Spleen (tissue), 7 donors: ENCODE results near the gene POU2F1.

ENCODE experiments used
- CTCF ChIP-seq, 11 experiments: fragments of 200-600 bp in 7 of 11; fragments of 450-650 bp in 4 of 11; sonication (generic) in 4 of 11; IDR thresholded peaks in 8 of 11; conservative IDR thresholded peaks in 3 of 11; 1 replicate in 7 of 11; 2 replicates in 4 of 11; pipeline versions ENCODE4 v1.4.0 to v1.8.0; 2016 to 2021; ENCODE audit warnings: antibody characterized with exemption in 11 of 11, inconsistent platforms in 4 of 11, mild to moderate bottlenecking in 1 of 11
- POLR2A ChIP-seq, 3 donors: fragments of 450-650 bp; IDR thresholded peaks; one replicate each; pipeline ENCODE4 v1.5.1; 2017; ENCODE audit warnings: antibody characterized with exemption in 3 of 3, mild to moderate bottlenecking in 1 of 3
- POLR2AphosphoS5 ChIP-seq, 3 donors: sonication (generic); formaldehyde crosslinking; IDR thresholded peaks; one replicate each; pipeline ENCODE4 v1.5.1; 2017; ENCODE audit warnings: antibody characterized with exemption in 3 of 3
- donor health status: DM: no; HTN: no; CAD: no; lungs with moderate emphysema.
- donor health status: DM: no; HTN: no; CAD: no.
- donor health status: DM: no; HTN: no; CAD: no.

- TF ChIP-seq POLR2AphosphoS5 (IDR thresholded peaks at IDR 0.05) (no peak), CTCF (IDR thresholded peaks at IDR 0.05 in 8 of 11, conservative IDR thresholded peaks at IDR 0.05 in 3 of 11) (no peak), POLR2A (IDR thresholded peaks at IDR 0.05) (no peak)
These were observed 12.1 kb downstream of the POU2F1 start for GRCh38 chr1:167232801-167233200.
